Panc1 (cell line): ENCODE results near the gene SBK1. TPM values are rescaled to one million over a fixed set of nuclear protein-coding genes. Genes with fewer than 3 reads are reported as not detected.
"Not testable (repeated sequence)": the region's sequence is repeated elsewhere in the genome, so short reads cannot be mapped to it uniquely, and the experiment has no call there.

Source experiments
- ATAC-seq: fragments of 200-7000 bp; cut with Tn5 transposase; 2 replicates; pipeline ENCODE4 v1.9.1; 2020; ENCODE audit warnings: mild to moderate bottlenecking, moderate library complexity
- BruUV-seq: library from RNA; stranded (reverse); fragments of 400-500 nt; replicated peaks from 2 replicates; lab custom pipeline; 2021; lab: Mats Ljungman, UMichigan
- CTCF ChIA-PET: fragments of 300-600 bp; sonication (Branson Sonifier 250); formaldehyde crosslinking; loops from one replicate; lab custom pipeline; 2022; ENCODE audit warnings: antibody characterized with exemption; lab: Charles Lee
- POLR2A ChIA-PET: fragments of 300-600 bp; sonication (Branson Sonifier 250); formaldehyde crosslinking; loops from one replicate; lab custom pipeline; 2022; ENCODE audit warnings: antibody characterized with exemption; lab: Charles Lee
- DNase-seq: peaks from one replicate; pipeline ENCODE4 v3.0.0-alpha.2; 2010; ENCODE audit warnings: low read depth, low spot score
- H3K27ac ChIP-seq: 2 replicates; pipeline ENCODE4 v1.5.1; 2011; ENCODE audit warnings: mild to moderate bottlenecking, low read length, inconsistent platforms
- H3K27me3 ChIP-seq: fragments of 200-500 bp; sonication (Bioruptor generic); 2 replicates; pipeline ENCODE4 v1.6.0; 2014; ENCODE audit warnings: low read length, inconsistent platforms; ENCODE audit not compliant: control insufficient read depth, insufficient read depth
- H3K36me3 ChIP-seq: fragments of 200-500 bp; sonication (Bioruptor generic); 2 replicates; pipeline ENCODE4 v1.5.1; 2014; ENCODE audit warnings: inconsistent platforms, mild to moderate bottlenecking, low read length, moderate library complexity; ENCODE audit not compliant: control insufficient read depth, insufficient read depth
- H3K4me1 ChIP-seq: 2 replicates; pipeline ENCODE4 v1.5.1; 2011; ENCODE audit warnings: inconsistent platforms, mild to moderate bottlenecking, low read length, moderate library complexity; ENCODE audit not compliant: control insufficient read depth, insufficient read depth
- H3K4me3 ChIP-seq, 2 experiments: 2 replicates each; pipeline ENCODE4 v1.5.1; 2011 to 2012; ENCODE audit warnings: low read depth in 2 of 2, low read length in 2 of 2, mild to moderate bottlenecking in 2 of 2, inconsistent platforms in 1 of 2, moderate library complexity in 1 of 2
- H3K9me3 ChIP-seq: fragments of 200-500 bp; sonication (Bioruptor generic); 2 replicates; pipeline ENCODE4 v1.5.1; 2014; ENCODE audit warnings: low read depth, mild to moderate bottlenecking, inconsistent platforms, low read length, moderate library complexity; ENCODE audit not compliant: control insufficient read depth, insufficient read depth
- in situ Hi-C: cut with HindIII; loops from 2 replicates; pipeline ENCODE4 v1.10.0; 2016; ENCODE audit warnings: low sequenced_read_pairs, low pct_unique_long_range_greater_than_20kb
- intact Hi-C: fragments of 100-400 bp; cut with micrococcal nuclease; formaldehyde crosslinking; loops from one replicate; pipeline ENCODE4 v1.10.0; 2022; ENCODE audit not compliant: unreplicated experiment
- total RNA-seq: library from RNA; stranded (reverse); gene quantifications from one replicate; pipeline ENCODE4 v1.2.1, GENCODE V29; 2021; ENCODE audit not compliant: unreplicated experiment

SBK1 gene
- total RNA-seq, 1 experiment from 2014 or later = 2.4 TPM

- POLR2A ChIA-PET, H3K9me3 ChIP-seq, H3K4me3 ChIP-seq, intact Hi-C loops, DNase-seq, H3K27ac ChIP-seq, H3K36me3 ChIP-seq, CTCF ChIA-PET, H3K27me3 ChIP-seq, BruUV-seq, H3K4me1 ChIP-seq, ATAC-seq, in situ Hi-C loops: not testable (repeated sequence)
Measured at GRCh38 chr16:28367926-28368325, 75.6 kb downstream of the SBK1 start.

Other genes starting within 250 kb of the SBK1 start
- gene GSG1L, start 228.8 kb upstream of the SBK1 start, total RNA-seq = 0.08 TPM
- gene XPO6, start 80.6 kb upstream of the SBK1 start, total RNA-seq = 135 TPM
- gene NPIPB6, start 71.0 kb downstream of the SBK1 start, total RNA-seq = 1.3 TPM
- gene EIF3CL, start 111.3 kb downstream of the SBK1 start, total RNA-seq = 64.2 TPM
- 0.18 TPM for gene NPIPB7, start 179.8 kb downstream of the SBK1 start, total RNA-seq
- 60.9 TPM for gene CLN3, start 199.5 kb downstream of the SBK1 start, total RNA-seq
- 0.13 TPM for gene APOBR, start 202.1 kb downstream of the SBK1 start, total RNA-seq
- not detected for gene IL27, start 214.3 kb downstream of the SBK1 start, total RNA-seq
- 79.7 TPM for gene NUPR1, start 246.4 kb downstream of the SBK1 start, total RNA-seq